Activated naive CD8-positive, alpha-beta T cell treated with anti-CD3 and anti-CD28 coated beads, Interleukin-2, amount 10 ng/mL, durations not matched to agents 7 days and 5 days (primary cell): ENCODE results near the gene JAKMIP1. TPM values are rescaled to one million over a fixed set of nuclear protein-coding genes. Genes with fewer than 3 reads are reported as not detected.
"Not testable (repeated sequence)": the region's sequence is repeated elsewhere in the genome, so short reads cannot be mapped to it uniquely, and the experiment has no call there.

Experiments
- ATAC-seq: fragments of 150-1000 bp; cut with Tn5 transposase; one replicate; pipeline ENCODE4 v1.10.0; 2021; ENCODE audit warnings: low read depth, moderate library complexity
- POLR2A ChIA-PET: fragments of 350-600 bp; sonication (Branson Sonifier 250); formaldehyde crosslinking; loops from one replicate; lab custom pipeline; 2021; ENCODE audit warnings: antibody characterized with exemption; lab: Charles Lee
- DNase-seq: peaks from one replicate; pipeline ENCODE4 v3.0.0; 2021
- H3K27ac Mint-ChIP-seq: one replicate; pipeline ENCODE4 v1.8.0; 2022; ENCODE audit warnings: mild to moderate bottlenecking, mixed read lengths
- H3K27me3 Mint-ChIP-seq: one replicate; pipeline ENCODE4 v1.8.0; 2022; ENCODE audit warnings: mild to moderate bottlenecking, moderate library complexity, mixed read lengths
- H3K36me3 Mint-ChIP-seq: one replicate; pipeline ENCODE4 v1.8.0; 2021; ENCODE audit warnings: mild to moderate bottlenecking, mixed read lengths
- H3K4me1 Mint-ChIP-seq: one replicate; pipeline ENCODE4 v1.8.0; 2021; ENCODE audit warnings: mixed read lengths
- H3K4me3 Mint-ChIP-seq: one replicate; pipeline ENCODE4 v1.8.0; 2022; ENCODE audit warnings: mild to moderate bottlenecking, moderate library complexity, mixed read lengths
- H3K9me3 Mint-ChIP-seq: one replicate; pipeline ENCODE4 v1.8.0; 2021; ENCODE audit warnings: mixed read lengths
- total RNA-seq, 2 experiments: library from RNA; stranded (reverse); gene quantifications; one replicate each; pipeline ENCODE4 v1.2.3, GENCODE V29; 2021

The JAKMIP1 gene
- total RNA-seq, 2 experiments from 2014 or later = 5.3 to 5.9 TPM

DNA sequence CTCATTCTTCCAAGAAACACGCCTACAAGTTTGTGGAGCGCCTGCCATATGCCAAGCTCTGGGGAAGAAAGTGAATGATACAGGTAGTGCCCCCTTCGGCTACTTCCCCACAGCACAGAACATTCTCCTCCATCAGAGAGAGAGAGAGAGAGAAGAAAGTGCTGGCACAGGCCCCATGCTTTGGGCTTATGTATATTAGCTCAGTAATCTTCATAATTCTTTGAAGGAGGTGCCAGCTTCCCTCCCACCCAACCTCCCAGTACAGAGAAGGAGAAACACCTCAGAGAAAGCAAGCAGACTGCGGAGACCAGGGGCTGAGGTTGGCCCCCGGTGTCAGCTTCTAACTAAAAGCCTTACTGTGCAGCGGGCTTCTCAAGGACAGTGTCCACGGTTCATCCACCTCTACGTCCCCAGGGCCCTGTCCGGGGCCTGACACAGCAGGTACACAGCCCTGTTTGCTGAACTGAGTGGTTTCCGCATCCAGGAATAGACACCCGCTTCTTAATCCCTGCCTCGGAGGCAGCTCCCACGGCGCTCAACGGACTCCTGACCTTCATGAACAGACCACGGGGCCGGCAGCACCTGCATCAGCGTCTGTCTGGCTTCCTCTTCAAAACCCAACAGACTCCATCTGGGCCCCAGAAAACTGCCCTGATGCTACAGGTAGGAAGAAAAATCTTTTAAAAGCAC, 50.2 kb downstream of the JAKMIP1 start:
- ATAC-seq = no peak
- POLR2A ChIA-PET = no interaction called here
- H3K4me1 Mint-ChIP-seq = peaks cover 4% of the 10 kb centered on the region

DNA sequence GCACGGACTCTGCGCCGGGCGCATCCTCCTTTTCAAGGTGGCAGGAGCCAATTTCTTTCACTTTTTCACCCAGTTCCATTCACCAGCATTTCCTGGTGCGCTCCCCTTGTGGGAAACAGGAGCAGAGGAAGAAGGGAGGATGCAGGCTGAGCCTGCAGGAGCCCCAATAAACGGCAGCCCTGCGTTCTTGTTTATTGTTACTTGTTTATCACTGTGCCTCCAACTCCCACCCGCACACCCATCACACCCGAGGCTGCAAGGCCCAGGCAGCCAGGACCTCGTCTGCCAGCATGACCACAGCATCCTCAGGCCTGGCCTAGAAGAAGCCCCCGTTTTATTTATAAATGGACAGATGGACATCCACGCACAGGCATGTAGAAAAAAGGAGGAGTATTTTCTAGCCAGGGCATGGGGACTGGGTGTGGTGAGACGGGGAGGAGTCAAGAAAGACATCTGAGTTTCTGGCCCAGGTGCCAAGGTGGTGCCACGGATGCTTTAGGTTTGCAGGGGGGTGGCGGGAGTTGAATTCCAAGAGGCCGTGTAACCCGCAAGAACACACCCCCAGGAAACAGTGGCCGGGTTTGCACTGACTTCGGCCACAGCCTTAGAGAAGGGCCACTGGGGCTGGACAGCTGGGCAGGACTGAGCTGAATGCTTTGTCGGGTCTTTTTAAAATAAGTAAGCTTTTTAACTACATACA, 51.7 kb downstream of the JAKMIP1 start:
- peaks cover 4% of the 10 kb centered on the region for H3K4me1 Mint-ChIP-seq
- no peak overlapping the region for H3K27ac Mint-ChIP-seq
- H3K9me3 Mint-ChIP-seq = peaks cover 3% of the 10 kb centered on the region
- H3K27me3 Mint-ChIP-seq = peaks cover 10% of the 10 kb centered on the region
- H3K36me3 Mint-ChIP-seq = peaks cover 7% of the 10 kb centered on the region
- ATAC-seq (no peak), DNase-seq (no peak)
- no peak overlapping the region for H3K4me3 Mint-ChIP-seq
- POLR2A ChIA-PET = no interaction called here

More for the DNA sequence above, 50.2 kb downstream of the JAKMIP1 start:
- DNase-seq = no peak
- Mint-ChIP-seq H3K4me3 (no peak overlapping the region), H3K27ac (no peak overlapping the region), H3K36me3 (no peaks in the 10 kb centered on the region), H3K27me3 (peaks cover 5% of the 10 kb centered on the region), H3K9me3 (no peaks in the 10 kb centered on the region)

DNA sequence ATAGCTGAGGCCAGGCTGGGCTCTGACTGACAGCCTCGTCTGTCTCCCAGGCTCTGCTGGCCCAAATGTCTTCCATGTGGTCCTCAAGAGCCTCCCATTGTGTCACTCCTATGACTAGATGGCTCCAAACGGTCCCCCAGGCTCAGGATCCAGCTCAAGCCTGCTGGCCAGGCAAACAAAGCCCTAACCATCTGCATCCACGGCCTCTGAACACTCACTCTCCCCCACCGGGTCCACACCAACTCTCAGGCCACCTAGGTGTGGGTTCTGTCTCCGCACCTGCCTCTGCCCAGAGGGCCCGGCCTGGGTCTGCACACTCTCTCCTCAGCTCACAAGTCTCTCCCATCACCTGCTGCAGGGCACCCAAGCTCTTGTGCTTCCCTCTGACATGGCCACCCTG, 52.9 kb downstream of the JAKMIP1 start:
- Mint-ChIP-seq H3K27me3 (peaks cover 10% of the 10 kb centered on the region), H3K27ac (no peak overlapping the region), H3K4me3 (no peak overlapping the region), H3K36me3 (peaks cover 7% of the 10 kb centered on the region), H3K9me3 (peaks cover 3% of the 10 kb centered on the region), H3K4me1 (peaks cover 4% of the 10 kb centered on the region)
- DNase-seq (no peak), ATAC-seq (no peak)
- POLR2A ChIA-PET = no interaction called here

DNA sequence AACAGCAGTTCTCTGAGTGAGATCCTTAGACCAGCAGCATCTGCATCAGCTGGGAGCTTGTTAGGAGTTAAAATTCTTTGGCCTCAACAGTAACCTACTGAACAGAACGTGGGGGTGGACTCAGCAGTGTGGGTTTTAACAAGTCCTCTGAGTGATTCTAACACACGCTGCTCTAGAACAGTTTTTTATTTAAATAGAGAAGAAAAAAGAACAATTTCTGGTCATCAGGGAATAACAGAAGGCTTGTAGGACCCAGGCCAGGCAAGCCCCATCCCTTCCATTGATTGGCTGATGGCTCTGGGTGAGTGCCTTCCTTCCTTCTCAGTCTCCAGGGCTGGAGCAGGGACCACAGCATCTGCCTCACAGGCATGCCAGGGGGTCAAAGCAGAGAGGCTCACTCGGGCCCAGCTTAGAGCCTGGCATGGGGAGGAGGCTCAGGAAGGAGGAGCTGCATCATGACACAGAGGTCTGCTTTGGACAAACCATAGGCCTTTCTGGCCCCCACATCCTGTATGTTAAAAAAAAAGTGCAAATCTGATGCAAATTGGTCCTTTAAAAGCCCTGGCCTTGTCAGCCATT, 56.7 kb downstream of the JAKMIP1 start:
- Mint-ChIP-seq H3K27ac (no peak overlapping the region), H3K27me3 (peaks cover 5% of the 10 kb centered on the region), H3K9me3 (peaks cover 3% of the 10 kb centered on the region), H3K36me3 (peaks cover 7% of the 10 kb centered on the region), H3K4me3 (no peak overlapping the region), H3K4me1 (no peaks in the 10 kb centered on the region)
- ATAC-seq (no peak), DNase-seq (no peak)
- POLR2A ChIA-PET = no interaction called here

DNA sequence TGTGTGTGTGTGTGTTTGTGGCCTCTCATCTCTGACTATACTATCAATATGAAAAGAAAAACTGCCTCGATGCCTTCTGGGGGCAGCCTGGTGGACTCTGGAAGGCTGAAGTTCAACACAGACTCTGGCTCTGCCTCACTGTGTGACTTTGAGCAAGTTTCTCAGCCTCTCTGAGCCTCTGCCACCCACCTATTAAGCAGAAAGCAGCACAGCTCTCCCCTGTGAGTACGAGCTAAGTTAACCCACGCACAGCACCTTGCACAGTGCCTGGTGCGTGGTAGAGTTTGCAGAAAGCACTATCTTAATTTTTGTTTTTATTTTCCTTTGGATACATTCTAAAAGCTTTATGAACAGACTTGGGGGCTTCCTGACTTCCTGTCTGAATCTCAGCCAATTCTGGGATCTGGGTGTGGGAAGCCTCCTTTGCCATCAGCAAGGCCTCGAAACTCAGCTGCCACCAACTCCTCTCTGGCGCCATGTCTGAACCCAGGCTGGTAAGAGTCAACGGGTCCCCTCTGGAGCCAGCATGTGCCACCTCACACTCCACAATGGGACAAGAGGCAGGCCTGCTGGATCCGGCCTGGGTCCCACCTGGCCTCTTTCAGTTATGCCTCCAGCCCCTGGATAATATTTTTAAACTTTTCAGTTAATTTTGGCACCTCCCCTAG, 57.3 kb downstream of the JAKMIP1 start:
- peaks cover 5% of the 10 kb centered on the region for H3K27me3 Mint-ChIP-seq
- ATAC-seq = no peak
- peaks cover 7% of the 10 kb centered on the region for H3K36me3 Mint-ChIP-seq
- POLR2A ChIA-PET = no interaction called here
- no peak for DNase-seq
- no peak overlapping the region for H3K4me3 Mint-ChIP-seq
- H3K27ac Mint-ChIP-seq = no peak overlapping the region
- H3K9me3 Mint-ChIP-seq = peaks cover 3% of the 10 kb centered on the region
- H3K4me1 Mint-ChIP-seq = no peaks in the 10 kb centered on the region

DNA sequence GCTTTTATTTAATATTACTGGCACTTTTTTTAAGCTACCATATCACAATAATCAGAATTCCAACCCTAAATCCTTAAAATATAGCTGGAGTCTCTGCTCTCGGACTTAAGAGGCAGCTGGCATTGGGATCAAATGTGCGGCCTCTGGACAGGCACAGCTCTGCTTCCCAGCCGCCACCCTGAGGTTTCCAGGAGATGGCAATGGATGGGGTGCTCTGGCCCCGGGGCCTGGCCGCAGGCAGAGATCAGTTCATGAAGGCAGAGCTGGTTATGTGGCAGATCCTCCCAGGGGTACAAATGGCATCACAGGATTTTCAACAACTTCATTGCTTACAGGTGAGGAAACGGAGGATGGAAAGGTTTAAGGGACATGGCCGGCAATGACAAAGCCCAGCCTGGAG, 57.8 kb downstream of the JAKMIP1 start:
- Mint-ChIP-seq H3K4me1 (no peaks in the 10 kb centered on the region), H3K27me3 (peaks cover 5% of the 10 kb centered on the region), H3K4me3 (no peak overlapping the region), H3K27ac (no peak overlapping the region), H3K36me3 (peaks cover 7% of the 10 kb centered on the region), H3K9me3 (peaks cover 3% of the 10 kb centered on the region)
- ATAC-seq = no peak
- POLR2A ChIA-PET = no interaction called here
- no peak for DNase-seq

DNA sequence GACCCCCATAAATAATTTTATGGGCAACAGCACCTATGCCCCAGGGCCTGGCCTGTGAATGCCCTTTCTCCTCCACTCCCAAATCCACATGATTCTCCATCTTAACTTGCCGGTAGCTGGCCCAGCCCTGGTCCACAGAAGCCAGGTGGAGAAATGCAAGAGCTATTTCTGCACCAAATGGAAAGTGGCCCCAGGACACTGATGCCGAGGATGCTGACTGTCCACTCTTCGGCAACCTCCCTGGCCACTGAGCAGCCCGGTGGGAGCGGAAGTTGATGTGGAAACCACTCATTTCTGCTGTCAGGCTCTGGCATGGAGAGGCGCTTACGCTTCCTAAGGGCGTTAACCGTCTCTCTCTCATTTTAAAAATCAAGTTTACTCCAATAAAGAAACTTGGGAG, 58.8 kb downstream of the JAKMIP1 start:
- DNase-seq = no peak
- Mint-ChIP-seq H3K27me3 (peaks cover 5% of the 10 kb centered on the region), H3K36me3 (peaks cover 7% of the 10 kb centered on the region), H3K27ac (no peak overlapping the region), H3K4me1 (no peaks in the 10 kb centered on the region), H3K4me3 (no peak overlapping the region), H3K9me3 (peaks cover 3% of the 10 kb centered on the region)
- ATAC-seq = no peak
- POLR2A ChIA-PET = no interaction called here

DNA sequence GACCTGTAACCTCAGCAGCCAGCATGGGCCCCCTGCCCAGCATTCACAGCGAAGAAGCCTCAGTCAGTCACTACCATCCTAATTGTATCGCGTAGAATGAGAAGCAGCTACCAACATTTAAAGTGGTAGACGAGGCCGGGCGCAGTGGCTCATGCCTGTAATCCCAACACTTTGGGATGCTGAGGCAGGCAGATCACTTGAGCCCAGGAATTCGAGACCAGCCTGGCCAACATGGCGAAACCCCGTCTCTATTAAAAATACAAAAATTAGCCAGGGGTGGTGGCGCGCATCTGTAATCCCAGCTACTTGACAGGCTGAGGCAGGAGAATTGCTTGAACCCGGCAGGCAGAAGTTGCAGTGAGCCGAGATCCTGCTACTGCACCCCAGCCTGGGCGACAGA, 59.3 kb downstream of the JAKMIP1 start:
- POLR2A ChIA-PET, H3K36me3 Mint-ChIP-seq, H3K27ac Mint-ChIP-seq, H3K4me1 Mint-ChIP-seq, H3K4me3 Mint-ChIP-seq, DNase-seq, ATAC-seq, H3K9me3 Mint-ChIP-seq, H3K27me3 Mint-ChIP-seq: not testable (repeated sequence)

DNA sequence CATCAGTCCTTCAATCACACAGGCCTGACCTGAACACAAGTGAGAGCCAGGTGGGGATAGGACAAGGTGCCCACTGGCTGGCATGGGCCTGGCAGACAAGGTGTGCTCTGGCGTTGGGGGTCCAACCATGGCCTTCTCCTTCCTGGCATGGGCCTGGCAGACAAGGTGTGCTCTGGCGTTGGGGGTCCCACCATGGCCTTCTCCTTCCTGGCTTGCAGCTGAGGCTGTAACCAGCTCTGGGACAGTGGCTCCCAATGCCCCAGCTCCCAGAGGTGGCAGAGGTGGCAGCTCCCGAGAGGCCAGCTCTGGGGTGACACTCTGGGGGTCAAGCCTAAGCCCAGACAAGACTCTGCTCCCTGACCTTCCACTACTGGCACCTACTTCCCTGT, 62.6 kb downstream of the JAKMIP1 start:
- no peaks in the 10 kb centered on the region for H3K9me3 Mint-ChIP-seq
- no peaks in the 10 kb centered on the region for H3K27me3 Mint-ChIP-seq
- POLR2A ChIA-PET = no interaction called here
- H3K27ac Mint-ChIP-seq = no peak overlapping the region
- H3K36me3 Mint-ChIP-seq = no peaks in the 10 kb centered on the region
- H3K4me1 Mint-ChIP-seq = peaks cover 6% of the 10 kb centered on the region
- DNase-seq (no peak), ATAC-seq (no peak)
- H3K4me3 Mint-ChIP-seq = no peak overlapping the region

DNA sequence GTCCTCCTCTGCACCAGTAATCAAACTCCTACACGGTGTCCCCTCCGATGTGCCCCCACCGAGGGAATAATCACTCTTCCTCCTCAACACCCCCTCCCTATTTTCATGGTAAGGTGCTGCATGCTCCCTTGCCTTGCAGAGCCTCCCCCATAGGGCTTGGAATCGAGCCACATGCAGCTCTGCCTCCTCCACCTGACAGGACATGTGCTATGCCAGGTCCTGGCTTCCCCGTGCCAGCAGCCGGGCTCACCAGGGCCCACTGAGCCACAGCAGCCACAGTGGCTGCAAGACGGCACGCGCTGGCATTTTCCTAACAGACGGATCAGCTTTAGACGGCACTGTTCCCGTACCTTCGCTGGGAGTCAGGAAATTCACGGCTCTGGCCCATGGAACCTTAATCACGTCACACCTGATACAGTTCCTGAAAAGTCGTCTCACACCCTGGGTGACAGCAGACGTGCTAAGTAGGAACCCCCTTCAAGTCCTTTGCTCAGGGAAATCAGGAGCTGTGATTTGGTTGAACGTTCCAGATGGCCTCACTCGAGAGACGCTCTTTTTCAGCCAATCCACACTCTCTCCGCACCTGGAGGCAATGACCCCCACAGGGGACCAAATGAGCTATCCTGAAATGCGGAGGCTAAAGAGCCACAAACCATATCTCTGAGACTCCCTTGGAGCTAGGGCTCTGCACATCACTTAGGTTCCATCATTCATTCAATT, 63.2 kb downstream of the JAKMIP1 start:
- Mint-ChIP-seq H3K4me1 (peaks cover 6% of the 10 kb centered on the region), H3K27ac (no peak overlapping the region), H3K36me3 (no peaks in the 10 kb centered on the region), H3K27me3 (no peaks in the 10 kb centered on the region), H3K4me3 (no peak overlapping the region), H3K9me3 (no peaks in the 10 kb centered on the region)
- no peak for DNase-seq
- POLR2A ChIA-PET = no interaction called here
- ATAC-seq = no peak

DNA sequence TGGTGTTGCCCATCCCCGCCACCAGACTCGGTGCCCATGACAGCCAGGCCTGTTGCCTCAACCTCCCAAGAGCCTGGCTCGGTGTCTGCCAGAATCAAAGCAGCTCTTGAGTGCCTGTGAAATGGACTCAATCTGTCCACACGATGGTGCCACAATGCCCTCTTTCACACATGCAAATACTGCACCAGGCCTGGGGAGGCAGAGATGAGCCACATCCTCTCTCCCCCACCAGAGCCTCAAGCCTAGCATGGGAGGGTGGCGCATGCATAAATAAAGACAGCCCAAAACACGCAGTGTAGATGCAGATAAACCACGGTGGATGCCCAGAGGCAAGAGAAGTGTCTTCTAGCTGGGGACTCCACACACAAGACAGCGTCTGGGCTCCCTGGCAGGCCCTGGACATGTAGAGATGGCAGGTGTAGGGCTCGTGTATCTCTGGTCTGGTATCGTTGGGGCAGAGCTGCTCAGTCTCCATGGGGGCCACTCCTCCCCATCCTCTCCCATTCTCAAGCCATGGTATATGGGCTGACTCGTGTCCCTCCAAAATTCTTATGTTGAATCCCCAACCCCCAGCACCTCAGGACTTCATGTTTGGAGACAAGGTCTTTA, 65.6 kb downstream of the JAKMIP1 start:
- H3K27me3 Mint-ChIP-seq = peaks cover 2% of the 10 kb centered on the region
- ATAC-seq (peak; percentile 92), DNase-seq (no peak)
- H3K4me3 Mint-ChIP-seq = no peak overlapping the region
- no peaks in the 10 kb centered on the region for H3K36me3 Mint-ChIP-seq
- H3K4me1 Mint-ChIP-seq = peaks cover 6% of the 10 kb centered on the region
- POLR2A ChIA-PET = no interaction called here
- peak overlapping the region; percentile 18 for H3K27ac Mint-ChIP-seq
- no peaks in the 10 kb centered on the region for H3K9me3 Mint-ChIP-seq

DNA sequence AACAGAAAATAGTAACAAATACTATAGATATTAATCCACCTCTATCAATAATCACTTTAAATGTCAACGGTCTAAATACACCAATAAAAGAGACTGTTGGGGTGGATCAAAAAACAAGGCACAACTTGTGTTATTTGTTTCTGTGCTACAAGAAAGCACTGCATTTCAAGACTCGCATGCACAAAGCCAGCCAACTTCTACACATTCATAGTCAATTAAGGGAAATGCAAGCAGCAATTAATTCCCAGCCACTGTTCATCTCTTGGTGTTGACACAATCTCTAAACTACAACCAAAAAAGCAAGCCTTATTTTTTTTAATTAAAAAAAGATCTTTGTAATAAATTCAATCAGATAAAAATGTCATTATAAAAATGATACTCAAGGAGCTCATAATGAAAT, 67.6 kb downstream of the JAKMIP1 start:
- POLR2A ChIA-PET = no interaction called here
- DNase-seq (no peak), ATAC-seq (no peak)
- Mint-ChIP-seq H3K36me3 (no peaks in the 10 kb centered on the region), H3K27me3 (peaks cover 2% of the 10 kb centered on the region), H3K9me3 (no peaks in the 10 kb centered on the region), H3K4me1 (peaks cover 6% of the 10 kb centered on the region), H3K4me3 (no peak overlapping the region), H3K27ac (no peak overlapping the region)
